ENCODE results near the gene CCL21. TPM values are rescaled to one million over a fixed set of nuclear protein-coding genes. Genes with fewer than 3 reads are reported as not detected.

Gene CCL21
- polyA plus RNA-seq, 3 donors, result 11.6 to 362 (median 74.7) TPM

Other genes with a start within 250 kb of the CCL21 start
- 1 to 10 TPM; 1.1 to 2.7 (median 1.3) TPM for gene ENHO, start 187.1 kb downstream of the CCL21 start, polyA plus RNA-seq
- 100 to 1,000 TPM in 1 of 3 donors, 10 to 100 TPM in 2; 18.9 to 174 (median 82.9) TPM for gene CNTFR, start 120.4 kb downstream of the CCL21 start, polyA plus RNA-seq
- 10 to 100 TPM; 25.6 to 31.9 (median 28.2) TPM for gene RPP25L, start 98.0 kb downstream of the CCL21 start, polyA plus RNA-seq
- gene DCTN3, start 89.6 kb downstream of the CCL21 start, polyA plus RNA-seq, result 100 to 1,000 TPM in 1 of 3 donors, 10 to 100 TPM in 2; 58.7 to 108 (median 84.4) TPM
- not detected for gene ARID3C, start 81.1 kb downstream of the CCL21 start, polyA plus RNA-seq
- gene SIGMAR1, start 72.3 kb downstream of the CCL21 start, polyA plus RNA-seq, result 10 to 100 TPM; 38.1 to 84.8 (median 48.0) TPM
- gene GALT, start 63.5 kb downstream of the CCL21 start, polyA plus RNA-seq, result 10 to 100 TPM; 18.5 to 35.9 (median 26.6) TPM
- gene IL11RA, start 58.0 kb downstream of the CCL21 start, polyA plus RNA-seq, result 10 to 100 TPM in 2 of 3 donors, 1 to 10 TPM in 1; 5.3 to 43.3 (median 14.2) TPM
- gene CCL27, start 47.5 kb downstream of the CCL21 start, polyA plus RNA-seq, result under 1 TPM in 2 of 3 donors, not detected in 1; 0.12 to 0.34 TPM
- gene CCL19, start 18.9 kb downstream of the CCL21 start, polyA plus RNA-seq, result 1 to 10 TPM; 2.2 to 7.7 (median 3.4) TPM
- gene PHF24, start 248.1 kb upstream of the CCL21 start, polyA plus RNA-seq, result under 1 TPM; 0.03 to 0.34 (median 0.19) TPM

Data from adipose tissue (tissue), 3 donors.